Esophagus muscularis mucosa (tissue), 4 donors: ENCODE measurements around the gene UPF2. TPM values are rescaled to one million over a fixed set of nuclear protein-coding genes. Genes with fewer than 3 reads are reported as not detected.

ENCODE experiments used
- DNase-seq: peaks from one replicate; pipeline ENCODE4 v3.0.0-alpha.2; 2017; ENCODE audit errors: extremely low spot score
- H3K27ac ChIP-seq, 4 donors: fragments of 200-600 bp; sonication (generic); replicated peaks in 1 of 4; 1 replicate in 3 of 4; 2 replicates in 1 of 4; pipeline ENCODE4 v1.5.1; 2016 to 2019; ENCODE audit warnings: mild to moderate bottlenecking in 1 of 4
- H3K27me3 ChIP-seq, 4 donors: fragments of 200-600 bp; sonication (generic); one replicate each; pipeline versions ENCODE4 v1.5.1 to v1.6.0; 2016 to 2019
- H3K36me3 ChIP-seq, 4 donors: fragments of 200-600 bp; sonication (generic); one replicate each; pipeline ENCODE4 v1.5.1; 2016 to 2019
- H3K4me1 ChIP-seq, 4 donors: fragments of 200-600 bp; sonication (generic); one replicate each; pipeline ENCODE4 v1.5.1; 2016 to 2019
- H3K4me3 ChIP-seq, 4 donors: fragments of 200-600 bp; sonication (generic); 1 replicate in 2 of 4; 2 replicates in 2 of 4; pipeline ENCODE4 v1.5.1; 2016 to 2019; ENCODE audit warnings: mild to moderate bottlenecking in 4 of 4, moderate library complexity in 1 of 4
- H3K9me3 ChIP-seq, 4 donors: fragments of 200-600 bp; sonication (generic); 1 replicate in 3 of 4; 2 replicates in 1 of 4; pipeline ENCODE4 v1.5.1; 2016 to 2019
- EP300 ChIP-seq: sonication (generic); formaldehyde crosslinking; IDR thresholded peaks from one replicate; pipeline ENCODE4 v1.6.1; 2017; ENCODE audit warnings: antibody characterized with exemption
- POLR2A ChIP-seq: fragments of 450-650 bp; IDR thresholded peaks from one replicate; pipeline ENCODE4 v1.6.1; 2017; ENCODE audit warnings: antibody characterized with exemption, moderate library complexity, mild to moderate bottlenecking, low read depth
- POLR2AphosphoS5 ChIP-seq, 2 donors: sonication (generic); formaldehyde crosslinking; IDR thresholded peaks; one replicate each; pipeline ENCODE4 v1.6.1; 2017; ENCODE audit warnings: antibody characterized with exemption in 2 of 2
- WGBS: methylation state at CpG from one replicate; pipeline ENCODE4 v1.1.5; 2018; 5-methylcytosine and 5-hydroxymethylcytosine counted together
- intact Hi-C: fragments of 100-400 bp; cut with DNase I; formaldehyde crosslinking; loops from one replicate; pipeline ENCODE4 v1.15.1; 2023
- total RNA-seq, 4 donors: library from RNA; depleted of rRNA; stranded (reverse); fragments of >200 nt; gene quantifications; one replicate each; pipeline versions ENCODE4 v1.1.0 to v1.2.1, GENCODE V29; 2016
- TF ChIP-seq, protein P1 (sequence below), 3 experiments: fragments of 200-600 bp in 2 of 3; fragments of 450-650 bp in 1 of 3; sonication (generic) in 2 of 3; IDR thresholded peaks; one replicate each; pipeline ENCODE4 v1.5.1; 2017 to 2019; ENCODE audit warnings: antibody characterized with exemption in 3 of 3, mild to moderate bottlenecking in 2 of 3, moderate library complexity in 1 of 3

The UPF2 gene
- total RNA-seq, 4 donors from 2014 or later = 26.0 to 38.6 (median 28.0) TPM

- TF ChIP-seq POLR2A (no peak), POLR2AphosphoS5 (IDR thresholded peaks at IDR 0.05) (peak; percentile 85 to 93)
- TF ChIP-seq, protein P1, sequence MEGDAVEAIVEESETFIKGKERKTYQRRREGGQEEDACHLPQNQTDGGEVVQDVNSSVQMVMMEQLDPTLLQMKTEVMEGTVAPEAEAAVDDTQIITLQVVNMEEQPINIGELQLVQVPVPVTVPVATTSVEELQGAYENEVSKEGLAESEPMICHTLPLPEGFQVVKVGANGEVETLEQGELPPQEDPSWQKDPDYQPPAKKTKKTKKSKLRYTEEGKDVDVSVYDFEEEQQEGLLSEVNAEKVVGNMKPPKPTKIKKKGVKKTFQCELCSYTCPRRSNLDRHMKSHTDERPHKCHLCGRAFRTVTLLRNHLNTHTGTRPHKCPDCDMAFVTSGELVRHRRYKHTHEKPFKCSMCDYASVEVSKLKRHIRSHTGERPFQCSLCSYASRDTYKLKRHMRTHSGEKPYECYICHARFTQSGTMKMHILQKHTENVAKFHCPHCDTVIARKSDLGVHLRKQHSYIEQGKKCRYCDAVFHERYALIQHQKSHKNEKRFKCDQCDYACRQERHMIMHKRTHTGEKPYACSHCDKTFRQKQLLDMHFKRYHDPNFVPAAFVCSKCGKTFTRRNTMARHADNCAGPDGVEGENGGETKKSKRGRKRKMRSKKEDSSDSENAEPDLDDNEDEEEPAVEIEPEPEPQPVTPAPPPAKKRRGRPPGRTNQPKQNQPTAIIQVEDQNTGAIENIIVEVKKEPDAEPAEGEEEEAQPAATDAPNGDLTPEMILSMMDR (IDR thresholded peaks at IDR 0.05) = peak; percentile 15 to 62 (median 30)
- no peaks in the 10 kb centered on the region for H3K36me3 ChIP-seq
- H3K27ac ChIP-seq = peak within 1 kb of the TSS; percentile 83 to 92 (median 86)
- peak within 1 kb of the TSS; percentile 84 to 100 (median 98) for H3K4me3 ChIP-seq
- peak; percentile 100 for DNase-seq
- 30% methylated on average over 9 of the region's 66 CpGs for WGBS
- no peaks in the 10 kb centered on the region for H3K9me3 ChIP-seq
- intact Hi-C loops = loop anchor here (2.0 to 5.0 kb wide), 2 partner anchors 26 to 59 kb away; partner anchors contain the start of genes SEC61A2 and UPF2
- H3K27me3 ChIP-seq = no peaks in the 10 kb centered on the region
- H3K4me1 ChIP-seq = peaks cover 8 to 21% (median 16%) of the 10 kb centered on the region in 4 donors
Measured at GRCh38 chr10:12068449-12069269, 26.1 kb upstream of the UPF2 start, which contains the start of gene DHTKD1. DHTKD1 (plus strand) TSS chr10:12068954; CDS start chr10:12069034, 80 bp downstream.

GRCh38 chr10:12067336-12067735, 24.7 kb upstream of the UPF2 start:
- Histone ChIP-seq H3K36me3 (no peaks in the 10 kb centered on the region), H3K4me3 (no peak overlapping the region), H3K27ac (no peak overlapping the region), H3K27me3 (no peaks in the 10 kb centered on the region), H3K4me1 (peaks cover 8 to 21% (median 16%) of the 10 kb centered on the region in 4 donors), H3K9me3 (no peaks in the 10 kb centered on the region)
- no peak for TF ChIP-seq EP300
- TF ChIP-seq POLR2AphosphoS5 (IDR thresholded peaks at IDR 0.05) = no peak
- TF ChIP-seq, protein P1 (IDR thresholded peaks at IDR 0.05) = no peak
- no peak for TF ChIP-seq POLR2A
- intact Hi-C loops = loop anchor here (5.0 kb wide), 1 partner anchor 60 kb away; the partner anchor contains the start of gene SEC61A2
- 78% methylated on average over 2 of the region's 2 CpGs for WGBS
- DNase-seq = no peak

- WGBS = 85% methylated on average over 3 of the region's 3 CpGs
- Histone ChIP-seq H3K36me3 (no peaks in the 10 kb centered on the region), H3K4me1 (peaks cover 0 to 4% (median 3%) of the 10 kb centered on the region in 4 donors), H3K27ac (no peak overlapping the region), H3K27me3 (no peaks in the 10 kb centered on the region), H3K9me3 (no peaks in the 10 kb centered on the region), H3K4me3 (no peak overlapping the region)
- TF ChIP-seq POLR2A (no peak), POLR2AphosphoS5 (IDR thresholded peaks at IDR 0.05) (no peak), EP300 (no peak)
- TF ChIP-seq, protein P1 (IDR thresholded peaks at IDR 0.05) = no peak
- DNase-seq = no peak
- intact Hi-C loops = no loop called here
Measured at GRCh38 chr10:12063483-12063818, 20.8 kb upstream of the UPF2 start.

DNA sequence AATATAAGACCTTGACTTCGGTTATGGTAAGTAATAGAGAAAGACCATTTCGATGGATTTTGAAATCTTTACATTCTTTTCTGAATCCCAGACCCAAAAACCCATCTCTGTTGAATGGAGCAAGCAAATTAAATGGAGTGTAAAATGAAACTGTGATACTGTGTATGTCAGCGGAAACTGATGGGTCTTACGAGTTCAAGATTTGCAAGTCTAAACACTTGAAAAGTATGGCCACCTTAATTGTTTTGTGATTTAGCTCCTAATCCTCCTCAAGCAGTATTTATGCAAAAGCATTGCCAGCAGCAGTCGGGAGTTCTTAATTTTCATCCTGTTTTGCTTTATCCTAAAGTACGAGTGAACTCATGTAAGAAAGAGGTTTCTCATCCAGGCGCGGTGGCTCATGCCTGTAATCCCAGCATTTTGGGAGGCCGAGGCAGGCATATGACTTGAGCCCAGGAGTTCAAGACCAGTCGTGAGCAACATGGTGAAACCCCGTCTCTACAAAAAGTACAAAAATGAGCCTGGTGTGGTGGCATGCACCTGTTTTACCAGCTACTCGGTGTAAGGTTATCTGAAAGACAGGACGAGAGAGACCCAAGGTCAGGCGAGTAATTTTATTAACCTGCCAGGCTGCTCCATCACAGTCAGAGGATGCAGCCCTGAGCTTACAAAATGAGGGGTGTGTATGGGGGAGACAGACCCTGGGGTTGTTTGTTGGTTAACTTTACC, 20.3 kb upstream of the UPF2 start:
- 69% methylated on average over 14 of the region's 14 CpGs for WGBS
- intact Hi-C loops = no loop called here
- TF ChIP-seq POLR2AphosphoS5 (IDR thresholded peaks at IDR 0.05) (no peak), EP300 (no peak), POLR2A (no peak)
- TF ChIP-seq, protein P1 (IDR thresholded peaks at IDR 0.05) = no peak
- Histone ChIP-seq H3K36me3 (no peaks in the 10 kb centered on the region), H3K27ac (no peak overlapping the region), H3K27me3 (no peaks in the 10 kb centered on the region), H3K9me3 (no peaks in the 10 kb centered on the region), H3K4me3 (no peak overlapping the region), H3K4me1 (no peaks in the 10 kb centered on the region)
- DNase-seq = no peak
